Liver (tissue), 3 donors: Measurements from ENCODE around the gene ANGPTL7.

Source experiments
- SP1 ChIP-seq: IDR thresholded peaks from 2 replicates; pipeline ENCODE4 v1.6.1; 2018; ENCODE audit warnings: antibody characterized with exemption, mild to moderate bottlenecking
- TF ChIP-seq, protein P1 (sequence below): fragments of 150-350 bp; IDR thresholded peaks from 2 replicates; pipeline ENCODE4 v1.5.1; 2017; ENCODE audit warnings: improper control_type of control experiment, low read depth, low read length; ENCODE audit not compliant: missing input control
- TF ChIP-seq, protein P2 (sequence below): IDR thresholded peaks from 2 replicates; pipeline ENCODE4 v1.6.1; 2016; ENCODE audit warnings: antibody characterized with exemption, mild to moderate bottlenecking
- donor health status: healthy.
- donor health status: healthy.

DNA sequence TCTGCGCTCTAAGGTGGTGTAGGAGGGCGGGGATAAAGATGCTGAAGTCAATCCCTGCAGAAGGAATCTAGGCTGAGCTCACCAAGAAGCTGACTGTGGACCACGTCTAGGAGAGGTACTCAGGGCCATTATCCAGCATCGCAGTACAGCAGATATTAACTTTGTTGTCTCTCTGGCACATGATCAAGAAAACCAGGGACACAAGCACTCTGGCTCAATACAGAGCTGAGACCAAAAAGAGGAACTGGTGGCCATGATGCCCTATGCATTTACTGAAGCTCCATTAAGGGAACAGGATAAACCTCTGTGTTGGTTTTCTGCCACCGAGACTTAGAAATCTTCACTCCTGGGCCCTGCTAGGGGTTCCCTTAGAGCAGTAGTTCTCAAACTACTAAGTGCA is 38.0 kb upstream of the ANGPTL7 start:
- TF ChIP-seq, protein P1, sequence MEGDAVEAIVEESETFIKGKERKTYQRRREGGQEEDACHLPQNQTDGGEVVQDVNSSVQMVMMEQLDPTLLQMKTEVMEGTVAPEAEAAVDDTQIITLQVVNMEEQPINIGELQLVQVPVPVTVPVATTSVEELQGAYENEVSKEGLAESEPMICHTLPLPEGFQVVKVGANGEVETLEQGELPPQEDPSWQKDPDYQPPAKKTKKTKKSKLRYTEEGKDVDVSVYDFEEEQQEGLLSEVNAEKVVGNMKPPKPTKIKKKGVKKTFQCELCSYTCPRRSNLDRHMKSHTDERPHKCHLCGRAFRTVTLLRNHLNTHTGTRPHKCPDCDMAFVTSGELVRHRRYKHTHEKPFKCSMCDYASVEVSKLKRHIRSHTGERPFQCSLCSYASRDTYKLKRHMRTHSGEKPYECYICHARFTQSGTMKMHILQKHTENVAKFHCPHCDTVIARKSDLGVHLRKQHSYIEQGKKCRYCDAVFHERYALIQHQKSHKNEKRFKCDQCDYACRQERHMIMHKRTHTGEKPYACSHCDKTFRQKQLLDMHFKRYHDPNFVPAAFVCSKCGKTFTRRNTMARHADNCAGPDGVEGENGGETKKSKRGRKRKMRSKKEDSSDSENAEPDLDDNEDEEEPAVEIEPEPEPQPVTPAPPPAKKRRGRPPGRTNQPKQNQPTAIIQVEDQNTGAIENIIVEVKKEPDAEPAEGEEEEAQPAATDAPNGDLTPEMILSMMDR, result no peak
- TF ChIP-seq, protein P2, sequence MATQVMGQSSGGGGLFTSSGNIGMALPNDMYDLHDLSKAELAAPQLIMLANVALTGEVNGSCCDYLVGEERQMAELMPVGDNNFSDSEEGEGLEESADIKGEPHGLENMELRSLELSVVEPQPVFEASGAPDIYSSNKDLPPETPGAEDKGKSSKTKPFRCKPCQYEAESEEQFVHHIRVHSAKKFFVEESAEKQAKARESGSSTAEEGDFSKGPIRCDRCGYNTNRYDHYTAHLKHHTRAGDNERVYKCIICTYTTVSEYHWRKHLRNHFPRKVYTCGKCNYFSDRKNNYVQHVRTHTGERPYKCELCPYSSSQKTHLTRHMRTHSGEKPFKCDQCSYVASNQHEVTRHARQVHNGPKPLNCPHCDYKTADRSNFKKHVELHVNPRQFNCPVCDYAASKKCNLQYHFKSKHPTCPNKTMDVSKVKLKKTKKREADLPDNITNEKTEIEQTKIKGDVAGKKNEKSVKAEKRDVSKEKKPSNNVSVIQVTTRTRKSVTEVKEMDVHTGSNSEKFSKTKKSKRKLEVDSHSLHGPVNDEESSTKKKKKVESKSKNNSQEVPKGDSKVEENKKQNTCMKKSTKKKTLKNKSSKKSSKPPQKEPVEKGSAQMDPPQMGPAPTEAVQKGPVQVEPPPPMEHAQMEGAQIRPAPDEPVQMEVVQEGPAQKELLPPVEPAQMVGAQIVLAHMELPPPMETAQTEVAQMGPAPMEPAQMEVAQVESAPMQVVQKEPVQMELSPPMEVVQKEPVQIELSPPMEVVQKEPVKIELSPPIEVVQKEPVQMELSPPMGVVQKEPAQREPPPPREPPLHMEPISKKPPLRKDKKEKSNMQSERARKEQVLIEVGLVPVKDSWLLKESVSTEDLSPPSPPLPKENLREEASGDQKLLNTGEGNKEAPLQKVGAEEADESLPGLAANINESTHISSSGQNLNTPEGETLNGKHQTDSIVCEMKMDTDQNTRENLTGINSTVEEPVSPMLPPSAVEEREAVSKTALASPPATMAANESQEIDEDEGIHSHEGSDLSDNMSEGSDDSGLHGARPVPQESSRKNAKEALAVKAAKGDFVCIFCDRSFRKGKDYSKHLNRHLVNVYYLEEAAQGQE, result no peak
- no peak for TF ChIP-seq SP1
